GM19463 (cell line): Measurements from ENCODE around the gene CCDC27.

Experiments
- ATAC-seq: cut with Tn5 transposase; IDR thresholded peaks from one replicate; pipeline ENCODE4 v1.9.1; 2021; ENCODE audit warnings: mild to moderate bottlenecking, moderate library complexity; ENCODE audit not compliant: unreplicated experiment

The CCDC27 gene

GRCh38 chr1:3816331-3817137 lies 64.3 kb downstream of the CCDC27 start:
- ATAC-seq, result no peak

GRCh38 chr1:3817138-3817740 lies 65.0 kb downstream of the CCDC27 start:
- ATAC-seq, result no peak

- no peak for ATAC-seq
Measured at GRCh38 chr1:3817821-3818597, 65.8 kb downstream of the CCDC27 start.

- no peak for ATAC-seq
Measured at GRCh38 chr1:3819771-3820200, 67.5 kb downstream of the CCDC27 start.

GRCh38 chr1:3820316-3820715 lies 68.1 kb downstream of the CCDC27 start:
- ATAC-seq, result no peak

- no peak for ATAC-seq
Measured at GRCh38 chr1:3821004-3821403, 68.8 kb downstream of the CCDC27 start.
